ENCODE measurements around the gene MYO15A.

Gene MYO15A

DNA sequence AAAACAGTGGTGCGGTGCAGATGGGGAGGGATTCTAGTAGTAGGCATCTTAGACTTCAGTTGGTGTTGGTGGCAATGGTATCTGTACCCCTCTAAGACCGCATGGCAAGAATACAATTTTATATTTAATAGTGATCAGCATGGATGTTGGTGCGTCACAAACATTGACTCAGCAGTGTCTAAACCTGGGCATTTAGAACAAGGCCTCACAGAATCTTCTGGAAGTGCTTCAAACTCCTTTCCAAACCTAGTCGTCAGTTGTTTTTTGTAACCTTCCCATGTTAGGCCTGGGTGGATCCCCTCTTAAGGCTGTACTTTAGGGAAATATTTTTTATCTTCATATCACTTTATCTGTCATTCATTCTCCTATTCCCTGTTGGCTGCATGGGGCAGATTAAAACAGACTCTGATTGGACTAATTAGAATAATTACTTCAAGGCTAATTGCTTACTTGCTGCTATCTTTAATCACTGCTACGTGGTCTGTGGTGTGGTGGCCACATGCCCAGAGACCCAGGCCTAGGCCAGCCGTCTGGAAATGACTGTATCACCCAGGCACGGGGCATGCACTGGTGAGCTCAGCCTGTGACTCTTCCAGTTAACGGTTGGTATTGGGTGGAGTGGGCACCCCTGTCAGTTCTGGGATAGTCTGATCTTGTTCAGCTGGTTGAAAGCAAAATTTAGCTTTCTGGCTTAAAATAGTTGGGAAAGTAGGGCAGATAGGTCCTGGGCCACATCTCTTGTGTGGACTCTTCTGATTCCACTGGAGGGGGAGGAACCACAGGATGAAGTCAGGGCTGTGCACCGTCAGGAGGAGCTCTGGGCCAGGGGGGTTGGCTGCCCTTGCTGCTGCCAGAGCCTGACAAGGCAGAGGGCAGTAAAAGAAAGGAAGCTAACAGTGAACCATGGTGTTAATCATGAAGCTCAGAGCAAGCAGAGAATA, 79.5 kb downstream of the MYO15A start:
- peak overlapping the region; percentile 7 for H3K27ac ChIP-seq (ENCODE audit: insufficient read depth, low read length, poor library complexity, severe bottlenecking)
- H3K9me3 ChIP-seq (ENCODE audit: control insufficient read depth, low read length), result no peaks in the 10 kb centered on the region
- no peaks in the 10 kb centered on the region for H3K27me3 ChIP-seq (replicated peaks; ENCODE audit: control insufficient read depth, insufficient read depth, low read length, poor library complexity, severe bottlenecking)
- no peak for DNase-seq
- peak overlapping the region; percentile 83 for H3K4me3 ChIP-seq (ENCODE audit: insufficient read depth, low read depth, low read length, poor library complexity, severe bottlenecking)
- peaks cover 10% of the 10 kb centered on the region for H3K36me3 ChIP-seq (ENCODE audit: control insufficient read depth, insufficient read depth, low read length)
- H3K4me1 ChIP-seq (ENCODE audit: control insufficient read depth, insufficient read depth, low read length, poor library complexity, severe bottlenecking), result peaks cover 43% of the 10 kb centered on the region

DNA sequence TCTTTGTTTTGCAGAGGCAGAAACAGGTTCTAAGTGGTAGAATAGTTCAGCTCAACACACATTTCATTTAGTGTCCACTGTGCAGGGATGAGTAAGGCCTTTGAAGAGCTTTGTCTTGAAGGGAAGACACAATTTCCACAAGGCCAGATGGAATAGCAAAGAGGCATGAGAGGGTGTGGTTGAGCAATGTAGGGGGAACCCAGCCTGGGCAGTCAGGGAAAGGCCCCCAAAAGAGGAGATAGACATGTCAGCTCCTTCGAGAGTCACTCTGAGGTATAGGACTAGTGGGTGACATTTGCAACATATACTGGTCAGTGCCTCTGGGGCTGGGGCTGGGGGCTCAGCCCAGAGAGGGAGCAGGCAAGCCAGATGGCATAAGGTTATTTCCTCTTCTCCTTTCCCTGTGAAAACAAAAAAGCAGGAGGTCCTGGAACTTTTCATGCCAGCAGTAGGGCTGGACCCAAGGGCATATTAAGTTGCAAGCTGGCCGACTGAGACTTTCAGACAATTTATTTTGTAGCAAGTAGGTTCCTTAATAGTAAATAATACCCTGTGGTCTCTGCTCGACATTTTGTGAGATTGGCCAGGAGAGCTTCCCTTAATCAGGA, 82.2 kb downstream of the MYO15A start:
- Histone ChIP-seq H3K4me1 (ENCODE audit: control insufficient read depth, insufficient read depth, low read length, poor library complexity, severe bottlenecking) (peaks cover 38% of the 10 kb centered on the region), H3K9me3 (ENCODE audit: control insufficient read depth, low read length) (no peaks in the 10 kb centered on the region), H3K4me3 (ENCODE audit: insufficient read depth, low read depth, low read length, poor library complexity, severe bottlenecking) (no peak overlapping the region), H3K36me3 (ENCODE audit: control insufficient read depth, insufficient read depth, low read length) (peaks cover 21% of the 10 kb centered on the region), H3K27me3 (replicated peaks; ENCODE audit: control insufficient read depth, insufficient read depth, low read length, poor library complexity, severe bottlenecking) (no peaks in the 10 kb centered on the region), H3K27ac (ENCODE audit: insufficient read depth, low read length, poor library complexity, severe bottlenecking) (no peak overlapping the region)
- no peak for DNase-seq

DNA sequence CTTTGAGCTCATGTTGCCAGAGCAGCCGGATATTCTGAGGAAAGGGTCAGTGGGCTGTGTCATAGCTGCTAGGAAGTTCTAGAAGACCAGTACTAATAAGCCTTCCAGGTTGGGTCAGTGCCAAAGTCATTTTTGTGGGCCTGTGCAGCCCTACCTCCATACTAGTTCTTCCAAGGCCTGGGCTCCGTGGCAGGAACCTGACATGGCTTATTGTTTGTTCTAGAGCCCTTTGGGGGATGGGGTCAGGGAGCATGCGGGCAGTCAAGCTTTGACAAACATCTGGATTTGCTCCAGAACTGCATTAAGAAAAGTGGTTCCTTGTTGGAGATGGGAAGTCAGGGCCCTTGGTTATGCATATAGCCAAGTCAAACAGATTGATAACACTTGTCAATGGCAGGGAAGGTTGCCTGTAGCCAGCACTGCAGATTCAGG, 82.7 kb downstream of the MYO15A start:
- no peak for DNase-seq
- H3K4me3 ChIP-seq (ENCODE audit: insufficient read depth, low read depth, low read length, poor library complexity, severe bottlenecking), result no peak overlapping the region
- H3K4me1 ChIP-seq (ENCODE audit: control insufficient read depth, insufficient read depth, low read length, poor library complexity, severe bottlenecking), result peaks cover 34% of the 10 kb centered on the region
- H3K36me3 ChIP-seq (ENCODE audit: control insufficient read depth, insufficient read depth, low read length), result peaks cover 21% of the 10 kb centered on the region
- H3K27me3 ChIP-seq (replicated peaks; ENCODE audit: control insufficient read depth, insufficient read depth, low read length, poor library complexity, severe bottlenecking), result no peaks in the 10 kb centered on the region
- no peak overlapping the region for H3K27ac ChIP-seq (ENCODE audit: insufficient read depth, low read length, poor library complexity, severe bottlenecking)
- H3K9me3 ChIP-seq (ENCODE audit: control insufficient read depth, low read length), result no peaks in the 10 kb centered on the region

DNA sequence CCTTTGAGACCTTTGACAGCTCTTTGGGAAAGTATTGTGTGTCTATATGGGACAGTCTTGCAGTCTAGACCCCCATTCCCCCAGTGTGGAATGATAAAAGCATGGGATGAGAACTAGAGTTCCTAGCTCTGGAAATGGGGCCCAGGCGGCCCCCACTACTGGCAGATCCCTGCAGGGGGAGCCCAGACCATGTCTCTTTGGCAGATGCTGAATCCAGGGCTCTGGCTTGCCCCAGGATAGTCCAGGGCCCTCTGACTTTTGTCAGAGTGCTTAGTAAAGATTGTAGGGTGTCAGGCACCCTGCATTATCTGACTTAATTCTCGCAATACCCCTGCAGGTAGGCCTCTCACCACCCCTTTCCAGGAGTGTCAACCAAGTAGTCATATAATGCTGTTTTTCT, 83.4 kb downstream of the MYO15A start:
- Histone ChIP-seq H3K4me1 (ENCODE audit: control insufficient read depth, insufficient read depth, low read length, poor library complexity, severe bottlenecking) (peaks cover 27% of the 10 kb centered on the region), H3K36me3 (ENCODE audit: control insufficient read depth, insufficient read depth, low read length) (peaks cover 22% of the 10 kb centered on the region)

DNA sequence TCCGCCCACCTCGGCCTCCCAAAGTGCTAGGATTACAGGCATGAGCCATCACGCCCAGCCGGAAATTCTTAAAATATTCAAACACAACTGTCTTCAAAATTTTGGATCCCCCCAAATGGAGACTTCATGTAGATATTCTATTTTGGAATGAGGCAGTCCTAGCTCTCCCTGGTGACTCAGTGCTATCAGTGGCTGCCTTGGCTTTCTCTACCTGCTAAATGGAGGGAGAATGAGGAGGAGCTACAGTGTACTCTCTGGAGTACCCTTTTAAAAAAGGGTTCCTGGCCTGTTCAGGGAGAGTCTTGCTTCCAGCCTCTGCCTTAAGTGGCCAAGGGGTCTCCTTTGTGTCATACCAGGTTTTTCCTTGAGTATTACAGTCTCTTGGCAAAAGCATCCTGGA, 85.8 kb downstream of the MYO15A start:
- Histone ChIP-seq H3K4me3 (ENCODE audit: insufficient read depth, low read depth, low read length, poor library complexity, severe bottlenecking) (no peak overlapping the region), H3K9me3 (ENCODE audit: control insufficient read depth, low read length) (no peaks in the 10 kb centered on the region), H3K27ac (ENCODE audit: insufficient read depth, low read length, poor library complexity, severe bottlenecking) (no peak overlapping the region), H3K36me3 (ENCODE audit: control insufficient read depth, insufficient read depth, low read length) (peaks cover 37% of the 10 kb centered on the region), H3K27me3 (replicated peaks; ENCODE audit: control insufficient read depth, insufficient read depth, low read length, poor library complexity, severe bottlenecking) (no peaks in the 10 kb centered on the region), H3K4me1 (ENCODE audit: control insufficient read depth, insufficient read depth, low read length, poor library complexity, severe bottlenecking) (peaks cover 9% of the 10 kb centered on the region)
- DNase-seq, result no peak

More for the DNA sequence above, 83.4 kb downstream of the MYO15A start:
- Histone ChIP-seq H3K9me3 (ENCODE audit: control insufficient read depth, low read length) (no peaks in the 10 kb centered on the region), H3K27ac (ENCODE audit: insufficient read depth, low read length, poor library complexity, severe bottlenecking) (no peak overlapping the region), H3K4me3 (ENCODE audit: insufficient read depth, low read depth, low read length, poor library complexity, severe bottlenecking) (no peak overlapping the region), H3K27me3 (replicated peaks; ENCODE audit: control insufficient read depth, insufficient read depth, low read length, poor library complexity, severe bottlenecking) (no peaks in the 10 kb centered on the region)
- no peak for DNase-seq

DNA sequence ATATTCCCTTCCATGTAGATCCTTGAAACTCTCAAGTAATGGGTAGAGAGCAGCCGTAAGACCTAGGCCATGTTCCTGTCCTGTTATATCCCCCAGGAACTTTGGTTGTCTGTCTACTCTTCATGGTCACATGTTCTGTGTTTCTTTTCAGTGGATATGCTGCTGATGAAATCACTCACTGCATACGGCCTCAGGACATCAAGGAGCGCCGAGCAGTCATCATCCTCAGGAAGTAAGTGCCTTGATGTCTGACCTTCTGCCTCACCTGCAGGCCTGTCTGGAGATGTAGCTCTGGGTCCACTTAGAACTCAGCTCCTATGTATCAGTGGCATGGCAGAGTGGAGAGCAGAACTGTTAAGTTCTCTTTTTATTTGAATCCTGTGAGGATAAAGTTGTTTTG, 86.2 kb downstream of the MYO15A start:
- Histone ChIP-seq H3K9me3 (ENCODE audit: control insufficient read depth, low read length) (no peaks in the 10 kb centered on the region), H3K36me3 (ENCODE audit: control insufficient read depth, insufficient read depth, low read length) (peaks cover 34% of the 10 kb centered on the region), H3K4me3 (ENCODE audit: insufficient read depth, low read depth, low read length, poor library complexity, severe bottlenecking) (no peak overlapping the region), H3K27me3 (replicated peaks; ENCODE audit: control insufficient read depth, insufficient read depth, low read length, poor library complexity, severe bottlenecking) (no peaks in the 10 kb centered on the region), H3K27ac (ENCODE audit: insufficient read depth, low read length, poor library complexity, severe bottlenecking) (no peak overlapping the region), H3K4me1 (ENCODE audit: control insufficient read depth, insufficient read depth, low read length, poor library complexity, severe bottlenecking) (peaks cover 7% of the 10 kb centered on the region)
- no peak for DNase-seq

DNA sequence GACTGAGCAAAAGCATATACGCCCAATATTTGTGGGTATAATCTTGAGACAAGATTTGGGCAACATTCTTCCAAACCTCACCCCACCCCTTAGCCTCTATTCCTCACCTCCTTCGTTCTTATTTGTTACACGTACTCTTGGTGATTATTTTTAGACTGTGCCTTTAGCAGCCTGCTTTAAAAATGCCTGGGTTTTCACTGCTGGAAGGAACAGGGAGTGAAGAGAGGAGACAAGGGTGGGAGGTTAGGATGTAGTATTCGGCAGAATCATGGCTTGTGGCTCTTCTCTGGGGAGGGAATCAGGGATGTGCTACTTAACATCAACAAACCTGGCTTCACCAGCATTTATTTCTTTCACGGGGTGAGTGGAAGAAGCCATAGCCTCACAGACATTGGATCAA, 86.7 kb downstream of the MYO15A start:
- no peak for DNase-seq
- Histone ChIP-seq H3K4me3 (ENCODE audit: insufficient read depth, low read depth, low read length, poor library complexity, severe bottlenecking) (no peak overlapping the region), H3K9me3 (ENCODE audit: control insufficient read depth, low read length) (no peaks in the 10 kb centered on the region), H3K27ac (ENCODE audit: insufficient read depth, low read length, poor library complexity, severe bottlenecking) (no peak overlapping the region), H3K27me3 (replicated peaks; ENCODE audit: control insufficient read depth, insufficient read depth, low read length, poor library complexity, severe bottlenecking) (no peaks in the 10 kb centered on the region), H3K36me3 (ENCODE audit: control insufficient read depth, insufficient read depth, low read length) (peaks cover 34% of the 10 kb centered on the region), H3K4me1 (ENCODE audit: control insufficient read depth, insufficient read depth, low read length, poor library complexity, severe bottlenecking) (peaks cover 4% of the 10 kb centered on the region)

DNA sequence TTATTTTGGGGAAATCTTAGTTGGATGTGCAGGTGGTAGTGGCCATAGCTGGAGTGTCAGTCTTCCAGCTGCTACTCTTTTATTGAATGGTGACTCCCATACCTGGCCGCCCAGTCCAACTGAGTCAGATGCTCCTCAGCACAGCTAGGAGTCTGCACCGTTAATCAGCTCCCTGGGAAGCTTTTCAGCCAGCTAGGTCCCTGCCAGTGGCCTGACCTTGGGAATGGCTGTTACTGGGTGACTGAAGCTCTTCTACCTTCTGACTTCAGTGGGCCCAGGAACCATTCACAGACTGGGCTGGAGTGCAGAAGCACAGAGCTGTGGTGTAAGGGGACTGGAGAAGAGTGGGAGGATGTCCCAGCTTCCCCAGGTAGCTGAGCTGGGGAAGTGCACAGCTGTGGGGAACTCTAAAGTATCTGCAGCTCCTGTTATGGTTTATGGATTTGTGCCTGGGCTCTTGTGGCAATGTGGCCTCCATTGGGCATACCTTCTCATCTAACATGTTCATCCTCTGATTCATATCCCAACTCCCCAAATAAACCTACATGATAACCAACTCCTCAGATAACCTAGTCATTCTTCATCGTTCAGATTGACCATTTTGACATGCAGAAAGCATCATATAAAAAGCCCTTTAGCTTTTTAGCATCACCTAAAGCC, 89.1 kb downstream of the MYO15A start:
- H3K27ac ChIP-seq (ENCODE audit: insufficient read depth, low read length, poor library complexity, severe bottlenecking), result no peak overlapping the region
- H3K36me3 ChIP-seq (ENCODE audit: control insufficient read depth, insufficient read depth, low read length), result peaks cover 46% of the 10 kb centered on the region
- no peak overlapping the region for H3K4me3 ChIP-seq (ENCODE audit: insufficient read depth, low read depth, low read length, poor library complexity, severe bottlenecking)
- peaks cover 4% of the 10 kb centered on the region for H3K4me1 ChIP-seq (ENCODE audit: control insufficient read depth, insufficient read depth, low read length, poor library complexity, severe bottlenecking)
- H3K9me3 ChIP-seq (ENCODE audit: control insufficient read depth, low read length), result no peaks in the 10 kb centered on the region
- no peaks in the 10 kb centered on the region for H3K27me3 ChIP-seq (replicated peaks; ENCODE audit: control insufficient read depth, insufficient read depth, low read length, poor library complexity, severe bottlenecking)
- DNase-seq, result no peak

DNA sequence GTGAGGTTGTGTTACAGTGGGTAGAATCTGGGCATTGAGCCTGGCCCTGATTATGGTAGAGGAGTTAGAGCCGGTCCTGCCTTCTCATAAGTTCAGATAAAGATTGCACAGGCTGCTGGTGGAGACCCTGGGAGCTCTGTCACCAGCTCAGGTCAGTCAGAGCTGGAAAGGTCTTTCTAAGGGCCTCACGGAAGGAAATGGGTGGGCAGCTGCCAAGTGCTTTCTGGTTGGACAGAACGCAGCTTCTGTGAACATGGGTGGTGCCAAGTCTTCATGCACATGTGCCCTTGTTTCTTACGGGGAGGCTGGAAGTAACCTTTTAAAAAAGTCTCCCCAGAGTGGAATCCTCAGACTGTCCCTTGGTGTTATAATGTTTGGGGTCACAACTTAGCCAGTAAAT, 90.0 kb downstream of the MYO15A start:
- Histone ChIP-seq H3K36me3 (ENCODE audit: control insufficient read depth, insufficient read depth, low read length) (peaks cover 48% of the 10 kb centered on the region), H3K9me3 (ENCODE audit: control insufficient read depth, low read length) (no peaks in the 10 kb centered on the region), H3K27me3 (replicated peaks; ENCODE audit: control insufficient read depth, insufficient read depth, low read length, poor library complexity, severe bottlenecking) (no peaks in the 10 kb centered on the region), H3K4me1 (ENCODE audit: control insufficient read depth, insufficient read depth, low read length, poor library complexity, severe bottlenecking) (peaks cover 4% of the 10 kb centered on the region), H3K27ac (ENCODE audit: insufficient read depth, low read length, poor library complexity, severe bottlenecking) (no peak overlapping the region), H3K4me3 (ENCODE audit: insufficient read depth, low read depth, low read length, poor library complexity, severe bottlenecking) (no peak overlapping the region)
- DNase-seq, result no peak

DNA sequence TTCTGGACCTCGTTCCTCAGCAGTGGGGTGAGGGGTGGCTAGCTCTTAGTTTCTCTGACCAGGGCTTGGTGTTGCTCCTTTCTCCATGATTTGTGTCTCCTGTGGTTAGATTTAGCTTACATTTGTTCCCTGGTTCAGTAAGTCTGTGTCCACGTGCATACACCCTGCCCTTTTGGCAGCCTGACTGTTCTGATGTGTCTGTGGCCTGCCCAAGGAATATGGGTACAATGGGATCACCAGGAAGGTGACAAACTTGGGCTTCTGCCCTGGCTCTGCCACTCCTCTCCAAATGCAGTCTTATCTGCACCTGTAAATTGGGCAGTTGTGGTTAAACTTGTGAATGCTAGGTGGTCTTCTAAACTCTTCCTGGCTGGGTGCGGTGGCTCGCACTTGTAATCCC, 92.6 kb downstream of the MYO15A start:
- H3K27ac ChIP-seq (ENCODE audit: insufficient read depth, low read length, poor library complexity, severe bottlenecking), result no peak overlapping the region
- no peak overlapping the region for H3K4me3 ChIP-seq (ENCODE audit: insufficient read depth, low read depth, low read length, poor library complexity, severe bottlenecking)
- H3K27me3 ChIP-seq (replicated peaks; ENCODE audit: control insufficient read depth, insufficient read depth, low read length, poor library complexity, severe bottlenecking), result no peaks in the 10 kb centered on the region
- peaks cover 4% of the 10 kb centered on the region for H3K4me1 ChIP-seq (ENCODE audit: control insufficient read depth, insufficient read depth, low read length, poor library complexity, severe bottlenecking)
- peaks cover 53% of the 10 kb centered on the region for H3K36me3 ChIP-seq (ENCODE audit: control insufficient read depth, insufficient read depth, low read length)
- no peak for DNase-seq
- H3K9me3 ChIP-seq (ENCODE audit: control insufficient read depth, low read length), result no peaks in the 10 kb centered on the region
